ENCODE data around the gene BAZ1B.

GRCh38 chr7:73463260-73463659, 58.8 kb downstream of the BAZ1B start:
- no peak for TF ChIP-seq CTCF (conservative IDR thresholded peaks at IDR 0.05; ENCODE audit: low read length)
- no peak for TF ChIP-seq EZH2phosphoT487 (IDR thresholded peaks at IDR 0.05; ENCODE audit: borderline replicate concordance, low read depth, low read length)

Data from OCI-LY7 (cell line).